ENCODE data around the gene OCA2. TPM values are rescaled to one million over a fixed set of nuclear protein-coding genes. Genes with fewer than 3 reads are reported as not detected.

The OCA2 gene
- total RNA-seq, 1 experiment from 2014 or later: not detected

DNA sequence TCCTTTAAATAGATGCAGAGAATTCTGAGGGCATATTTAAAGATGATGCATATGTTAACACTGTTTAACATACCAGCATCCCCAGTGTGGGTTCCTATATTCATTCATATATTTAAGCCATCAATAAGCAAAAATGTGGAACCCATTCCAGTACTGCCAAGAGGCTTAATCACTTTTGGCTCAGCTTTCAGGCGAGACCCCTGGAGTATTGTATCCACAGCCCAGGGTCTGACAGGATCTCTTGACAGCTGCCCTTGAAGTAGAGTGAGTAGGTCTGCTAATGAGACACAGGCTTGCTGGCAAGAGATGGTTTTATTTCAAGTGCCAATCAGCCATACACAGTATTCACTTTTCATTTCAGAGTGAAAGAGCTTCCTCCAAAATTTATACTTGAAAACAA, 367.3 kb downstream of the OCA2 start:
- no TSS peak for BruUV-seq (replicated peaks)
- POLR2A ChIA-PET: no interaction called here
- H3K9me3 Mint-ChIP-seq (ENCODE audit: unreplicated experiment): peaks cover 39% of the 10 kb centered on the region
- CTCF ChIA-PET: no interaction called here
- no peak for DNase-seq (ENCODE audit: unreplicated experiment)
- no peak overlapping the region for H3K4me3 Mint-ChIP-seq (ENCODE audit: unreplicated experiment)
- no peak overlapping the region for H3K27ac Mint-ChIP-seq (ENCODE audit: low read depth, unreplicated experiment)
- H3K4me1 Mint-ChIP-seq (ENCODE audit: insufficient read depth, unreplicated experiment): no peaks in the 10 kb centered on the region
- no peaks in the 10 kb centered on the region for H3K36me3 Mint-ChIP-seq (ENCODE audit: insufficient read depth, unreplicated experiment)
- no peak for TF ChIP-seq CTCF (IDR thresholded peaks at IDR 0.05; ENCODE audit: unreplicated experiment)
- no peaks in the 10 kb centered on the region for H3K27me3 Mint-ChIP-seq (ENCODE audit: insufficient read depth, unreplicated experiment)
- intact Hi-C loops (cut with micrococcal nuclease): no loop called here

- POLR2A ChIA-PET: no interaction called here
- Mint-ChIP-seq H3K9me3 (ENCODE audit: unreplicated experiment) (peaks cover 43% of the 10 kb centered on the region), H3K4me3 (ENCODE audit: unreplicated experiment) (no peak overlapping the region), H3K36me3 (ENCODE audit: insufficient read depth, unreplicated experiment) (no peaks in the 10 kb centered on the region), H3K27me3 (ENCODE audit: insufficient read depth, unreplicated experiment) (no peaks in the 10 kb centered on the region), H3K4me1 (ENCODE audit: insufficient read depth, unreplicated experiment) (no peaks in the 10 kb centered on the region), H3K27ac (ENCODE audit: low read depth, unreplicated experiment) (no peak overlapping the region)
- CTCF ChIA-PET: no interaction called here
- no TSS peak for BruUV-seq (replicated peaks)
- intact Hi-C loops (cut with micrococcal nuclease): no loop called here
- no peak for DNase-seq (ENCODE audit: unreplicated experiment)
- no peak for TF ChIP-seq CTCF (IDR thresholded peaks at IDR 0.05; ENCODE audit: unreplicated experiment)
Measured at GRCh38 chr15:27730868-27731267, 368.2 kb downstream of the OCA2 start.

GRCh38 chr15:27725731-27726130, 373.4 kb downstream of the OCA2 start:
- TF ChIP-seq CTCF (IDR thresholded peaks at IDR 0.05; ENCODE audit: unreplicated experiment): no peak
- ChIA-PET CTCF (interaction anchor here (0.7 kb wide), 1 partner anchor 57 kb away, joined by 3 read pairs; no protein-coding TSS in a partner anchor), POLR2A (no interaction called here)
- Mint-ChIP-seq H3K36me3 (ENCODE audit: insufficient read depth, unreplicated experiment) (no peaks in the 10 kb centered on the region), H3K9me3 (ENCODE audit: unreplicated experiment) (peaks cover 54% of the 10 kb centered on the region), H3K4me3 (ENCODE audit: unreplicated experiment) (no peak overlapping the region), H3K27ac (ENCODE audit: low read depth, unreplicated experiment) (no peak overlapping the region), H3K27me3 (ENCODE audit: insufficient read depth, unreplicated experiment) (no peaks in the 10 kb centered on the region), H3K4me1 (ENCODE audit: insufficient read depth, unreplicated experiment) (no peaks in the 10 kb centered on the region)
- BruUV-seq (replicated peaks): no TSS peak
- DNase-seq (ENCODE audit: unreplicated experiment): no peak
- intact Hi-C loops (cut with micrococcal nuclease): no loop called here

- DNase-seq (ENCODE audit: unreplicated experiment): no peak
- Mint-ChIP-seq H3K36me3 (ENCODE audit: insufficient read depth, unreplicated experiment) (no peaks in the 10 kb centered on the region), H3K4me3 (ENCODE audit: unreplicated experiment) (no peak overlapping the region), H3K27ac (ENCODE audit: low read depth, unreplicated experiment) (no peak overlapping the region), H3K27me3 (ENCODE audit: insufficient read depth, unreplicated experiment) (no peaks in the 10 kb centered on the region), H3K9me3 (ENCODE audit: unreplicated experiment) (peaks cover 61% of the 10 kb centered on the region), H3K4me1 (ENCODE audit: insufficient read depth, unreplicated experiment) (no peaks in the 10 kb centered on the region)
- CTCF ChIA-PET: no interaction called here
- no peak for TF ChIP-seq CTCF (IDR thresholded peaks at IDR 0.05; ENCODE audit: unreplicated experiment)
- BruUV-seq (replicated peaks): no TSS peak
- POLR2A ChIA-PET: no interaction called here
- intact Hi-C loops (cut with micrococcal nuclease): no loop called here
Measured at GRCh38 chr15:27723821-27724220, 375.3 kb downstream of the OCA2 start.
